ENCODE data around the gene RXFP3.
"Not testable (repeated sequence)": the region's sequence is repeated elsewhere in the genome, so short reads cannot be mapped to it uniquely, and the experiment has no call there.

Gene RXFP3

GRCh38 chr5:33937017-33937706 lies 976 bp downstream of the RXFP3 start:
- no peak for DNase-seq

GRCh38 chr5:33937707-33938506 lies 1.7 kb downstream of the RXFP3 start:
- no peak for DNase-seq

GRCh38 chr5:33938507-33938796 lies 2.3 kb downstream of the RXFP3 start:
- DNase-seq: no peak

GRCh38 chr5:33938881-33939280 lies 2.7 kb downstream of the RXFP3 start:
- no peak for DNase-seq

- no peak for DNase-seq
Measured at GRCh38 chr5:33939556-33940262, 3.5 kb downstream of the RXFP3 start.

GRCh38 chr5:33941090-33941489 lies 4.9 kb downstream of the RXFP3 start:
- DNase-seq: no peak

- DNase-seq: no peak
Measured at GRCh38 chr5:33944543-33945132, 8.5 kb downstream of the RXFP3 start.

GRCh38 chr5:33952175-33952574 lies 16.0 kb downstream of the RXFP3 start:
- DNase-seq: not testable (repeated sequence)

GRCh38 chr5:33957577-33958150 lies 21.5 kb downstream of the RXFP3 start:
- no peak for DNase-seq

GRCh38 chr5:33958176-33958575 lies 22.0 kb downstream of the RXFP3 start:
- DNase-seq: no peak

- DNase-seq: no peak
Measured at GRCh38 chr5:33964132-33964700, 28.0 kb downstream of the RXFP3 start.

GRCh38 chr5:33966805-33967204 lies 30.6 kb downstream of the RXFP3 start:
- no peak for DNase-seq

- DNase-seq: no peak
Measured at GRCh38 chr5:33968211-33969005, 32.2 kb downstream of the RXFP3 start.

- DNase-seq: peak in 1 of 2 donors; percentile 3
Measured at GRCh38 chr5:33969572-33970452, 33.6 kb downstream of the RXFP3 start.

- no peak for DNase-seq
Measured at GRCh38 chr5:33973271-33973670, 37.1 kb downstream of the RXFP3 start.

- DNase-seq: no peak
Measured at GRCh38 chr5:33975852-33976251, 39.7 kb downstream of the RXFP3 start.

- DNase-seq: no peak
Measured at GRCh38 chr5:33976307-33976706, 40.1 kb downstream of the RXFP3 start.

- DNase-seq: no peak
Measured at GRCh38 chr5:33978306-33978705, 42.1 kb downstream of the RXFP3 start.

- no peak for DNase-seq
Measured at GRCh38 chr5:33980030-33980429, 43.8 kb downstream of the RXFP3 start.

GRCh38 chr5:33981408-33982162 lies 45.4 kb downstream of the RXFP3 start:
- no peak for DNase-seq
